Middle frontal gyrus (tissue), 1 donor: ENCODE data around the gene POU6F2.
"Not testable (repeated sequence)": the region's sequence is repeated elsewhere in the genome, so short reads cannot be mapped to it uniquely, and the experiment has no call there.

Experiments used
- DNase-seq: peaks from one replicate; pipeline ENCODE4 v3.0.0-alpha.2; 2015; ENCODE audit warnings: low spot score; ENCODE audit errors: extremely low spot score

Gene POU6F2

GRCh38 chr7:39301543-39301942 is 323.8 kb downstream of the POU6F2 start:
- no peak for DNase-seq

GRCh38 chr7:39304178-39304577 is 326.5 kb downstream of the POU6F2 start:
- DNase-seq: no peak

- DNase-seq: no peak
Observed at GRCh38 chr7:39304668-39305405, 327.1 kb downstream of the POU6F2 start.

- no peak for DNase-seq
Observed at GRCh38 chr7:39306016-39306570, 328.4 kb downstream of the POU6F2 start.

- DNase-seq: no peak
Observed at GRCh38 chr7:39310699-39311098, 333.0 kb downstream of the POU6F2 start.

GRCh38 chr7:39312254-39312989 is 334.7 kb downstream of the POU6F2 start:
- DNase-seq: no peak

- DNase-seq: no peak
Observed at GRCh38 chr7:39313376-39313775, 335.7 kb downstream of the POU6F2 start.

- DNase-seq: no peak
Observed at GRCh38 chr7:39313974-39314373, 336.3 kb downstream of the POU6F2 start.

- no peak for DNase-seq
Observed at GRCh38 chr7:39317107-39317506, 339.4 kb downstream of the POU6F2 start.

GRCh38 chr7:39317896-39318295 is 340.2 kb downstream of the POU6F2 start:
- no peak for DNase-seq

GRCh38 chr7:39321245-39321644 is 343.5 kb downstream of the POU6F2 start:
- no peak for DNase-seq

GRCh38 chr7:39321909-39322498 is 344.3 kb downstream of the POU6F2 start:
- DNase-seq: no peak

- no peak for DNase-seq
Observed at GRCh38 chr7:39324139-39324760, 346.5 kb downstream of the POU6F2 start.

- DNase-seq: not testable (repeated sequence)
Observed at GRCh38 chr7:39331607-39332006, 353.9 kb downstream of the POU6F2 start.

GRCh38 chr7:39332142-39332541 is 354.4 kb downstream of the POU6F2 start:
- DNase-seq: no peak

- no peak for DNase-seq
Observed at GRCh38 chr7:39333701-39334100, 356.0 kb downstream of the POU6F2 start.

GRCh38 chr7:39336442-39336841 is 358.7 kb downstream of the POU6F2 start:
- no peak for DNase-seq

GRCh38 chr7:39338716-39339115 is 361.0 kb downstream of the POU6F2 start:
- DNase-seq: no peak

- DNase-seq: no peak
Observed at GRCh38 chr7:39339591-39339990, 361.9 kb downstream of the POU6F2 start.

- DNase-seq: no peak
Observed at GRCh38 chr7:39341083-39341482, 363.4 kb downstream of the POU6F2 start.

- DNase-seq: no peak
Observed at GRCh38 chr7:39342763-39343162, 365.1 kb downstream of the POU6F2 start.
